SK-N-DZ (cell line): ENCODE results near the gene KLRG1.

ENCODE experiments used
- DNase-seq: peaks from one replicate; pipeline ENCODE4 v3.0.0-alpha.2; 2015; ENCODE audit warnings: low spot score

KLRG1 gene

GRCh38 chr12:8985213-8985754, 4.1 kb upstream of the KLRG1 start:
- DNase-seq, result no peak

- no peak for DNase-seq
These were observed 2.2 kb upstream of the KLRG1 start for GRCh38 chr12:8987163-8987562.

DNA sequence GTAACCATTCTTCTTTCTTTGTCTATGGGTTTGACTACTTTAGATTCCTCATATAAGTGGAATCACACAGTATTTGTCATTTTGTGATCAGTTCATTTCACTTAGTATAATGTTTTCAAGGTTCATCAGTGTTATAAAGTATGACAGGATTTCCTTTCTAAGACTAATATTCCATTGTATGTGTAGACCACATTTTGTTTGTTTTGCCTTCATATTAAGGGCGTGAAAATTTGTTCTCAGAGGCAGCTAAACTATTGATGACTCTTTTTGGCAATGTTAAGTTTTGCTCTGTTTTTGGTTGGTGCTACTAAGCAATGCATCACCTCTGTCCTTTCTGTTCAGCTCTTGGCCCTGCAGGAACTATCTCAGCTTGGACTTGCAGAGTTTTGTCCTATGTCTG, 1.7 kb upstream of the KLRG1 start:
- no peak for DNase-seq

DNA sequence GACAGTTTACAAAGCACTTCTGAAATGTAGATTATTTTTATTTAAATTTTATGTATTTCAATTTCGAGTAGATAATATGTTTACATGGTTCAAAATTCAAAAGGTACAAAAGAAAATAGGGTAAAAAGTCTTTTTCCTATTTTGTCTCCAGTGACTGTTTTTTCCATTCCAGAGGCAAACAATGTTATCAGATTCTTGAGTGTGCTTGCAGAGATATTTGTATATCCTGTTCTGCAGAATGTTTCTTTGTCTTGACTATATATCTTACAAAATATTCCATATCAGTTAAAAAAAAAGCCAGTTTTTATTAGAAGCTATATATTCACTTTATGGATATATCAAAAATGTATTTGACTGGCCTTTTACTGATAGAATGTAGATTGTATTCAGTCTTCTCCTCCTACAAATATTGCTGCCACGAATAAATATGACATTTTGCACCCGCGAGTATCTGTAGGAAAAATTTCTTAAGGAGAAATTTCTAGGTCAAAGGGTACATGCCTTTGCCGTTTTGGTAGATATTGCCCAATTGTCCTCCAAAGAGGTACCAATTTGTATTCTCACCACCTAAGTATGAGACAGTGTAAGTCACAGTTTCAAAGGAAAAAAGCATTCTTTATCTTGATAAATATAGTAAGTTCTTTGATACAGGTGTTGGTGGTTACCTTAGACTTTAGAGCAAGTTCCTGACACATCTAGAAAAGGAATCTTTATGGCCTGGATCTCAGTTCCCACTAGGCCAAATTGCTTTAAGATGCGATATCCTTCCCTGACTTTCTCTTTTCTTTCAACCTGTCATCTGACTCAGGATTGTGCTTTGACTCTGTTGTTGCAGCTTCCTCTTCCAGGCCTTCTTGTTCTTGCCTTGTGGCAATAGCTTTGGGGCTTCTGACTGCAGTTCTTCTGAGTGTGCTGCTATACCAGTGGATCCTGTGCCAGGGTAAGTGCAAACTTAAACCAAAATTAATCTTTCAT, 2.3 kb downstream of the KLRG1 start:
- DNase-seq, result no peak

DNA sequence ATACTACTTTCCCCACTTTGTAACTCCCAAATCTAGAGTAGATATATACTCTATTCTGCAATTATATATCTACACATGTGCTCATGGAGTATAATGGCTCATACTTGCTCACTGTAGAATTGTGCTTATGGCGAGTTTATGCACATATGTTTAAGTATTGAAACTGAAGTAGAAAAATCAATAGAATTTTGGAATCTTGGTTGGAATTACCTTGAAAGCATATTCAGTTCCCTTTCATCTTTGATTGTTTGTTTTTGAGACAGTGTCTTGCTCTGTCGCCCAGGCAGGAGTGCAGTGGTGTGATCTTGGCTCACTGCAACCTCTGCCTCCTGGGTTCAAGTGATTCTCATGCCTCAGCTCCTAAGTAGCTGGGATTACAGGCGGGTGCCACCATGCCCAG, 4.5 kb downstream of the KLRG1 start:
- DNase-seq, result no peak

- DNase-seq, result no peak
These were observed 5.9 kb downstream of the KLRG1 start for GRCh38 chr12:8995021-8995775.

DNA sequence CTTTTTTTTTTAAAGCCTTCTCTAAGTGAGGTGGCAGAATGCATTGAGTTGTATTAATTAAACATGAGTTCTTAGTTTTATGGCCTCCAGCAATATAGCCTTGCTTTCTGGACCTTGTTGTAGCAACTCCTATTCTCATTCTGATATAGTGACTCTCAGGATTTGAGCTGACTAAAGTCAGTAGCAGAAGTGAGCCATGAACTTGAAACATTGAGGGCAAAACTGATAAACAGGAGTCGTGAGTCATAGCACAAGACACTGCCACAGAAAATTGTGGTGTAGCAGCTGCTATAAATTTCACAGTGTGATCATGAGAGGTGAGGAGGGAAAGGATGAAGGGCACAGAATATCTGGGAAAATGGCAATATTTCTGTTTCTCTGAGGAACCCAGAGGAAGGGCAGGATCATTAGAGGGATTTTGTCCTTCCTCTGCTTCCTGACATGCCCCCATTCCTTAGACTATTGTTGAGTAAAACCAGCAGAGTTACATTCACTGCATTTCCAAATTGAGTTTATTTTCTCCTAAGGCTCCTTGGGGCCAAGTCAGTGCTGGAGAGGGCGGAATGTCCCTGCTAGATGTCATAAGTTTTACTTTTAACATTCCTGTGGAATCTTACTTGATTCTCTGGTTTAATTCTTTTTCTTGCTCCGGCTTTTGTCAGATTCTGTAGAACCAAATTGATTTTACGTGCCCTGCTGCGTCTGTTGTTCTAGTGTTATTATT, 7.5 kb downstream of the KLRG1 start:
- DNase-seq, result no peak

- DNase-seq, result no peak
These were observed 11.9 kb downstream of the KLRG1 start for GRCh38 chr12:9001233-9001632.

DNA sequence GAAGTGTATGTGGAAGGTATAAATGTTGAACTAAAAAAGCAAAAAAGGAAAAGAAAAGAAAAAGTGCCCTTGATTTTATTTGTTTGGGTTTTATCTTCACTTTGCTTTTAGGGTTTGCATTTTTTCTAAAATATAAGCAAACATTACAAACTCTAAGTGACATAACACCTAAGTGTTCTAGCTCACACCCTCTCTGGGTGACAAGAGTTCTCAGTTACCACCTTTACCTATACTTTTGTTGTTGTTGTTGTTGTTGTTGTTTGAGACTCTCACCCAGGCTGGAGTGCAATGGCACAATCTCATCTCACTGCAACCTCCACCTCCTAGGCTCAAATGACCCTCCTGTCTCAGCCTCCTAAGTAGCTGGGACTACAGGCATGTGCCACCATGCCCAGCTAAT, 13.0 kb downstream of the KLRG1 start:
- no peak for DNase-seq

DNA sequence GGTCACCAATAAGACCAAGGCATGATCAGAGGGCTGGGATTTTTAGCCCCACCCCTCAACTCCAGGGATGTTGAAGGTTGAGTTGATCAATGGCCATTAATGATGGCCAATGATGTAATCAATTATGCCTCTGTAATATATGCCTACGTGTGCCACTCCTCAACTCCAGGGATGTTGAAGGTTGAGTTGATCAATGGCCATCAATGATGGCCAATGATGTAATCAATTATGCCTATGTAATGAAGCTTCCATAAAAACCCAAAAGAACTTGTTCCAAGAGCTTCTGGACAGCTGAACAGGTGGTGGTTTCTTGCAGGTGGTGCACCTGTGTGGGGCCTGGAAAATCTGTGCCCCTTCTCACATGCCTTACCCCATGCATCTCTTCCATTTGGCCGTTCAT, 33.2 kb downstream of the KLRG1 start:
- no peak for DNase-seq

- DNase-seq, result no peak
These were observed 35.2 kb downstream of the KLRG1 start for GRCh38 chr12:9024512-9024911.

GRCh38 chr12:9027161-9028059, 38.1 kb downstream of the KLRG1 start:
- DNase-seq, result no peak

- no peak for DNase-seq
These were observed 41.4 kb downstream of the KLRG1 start for GRCh38 chr12:9030776-9031175.

DNA sequence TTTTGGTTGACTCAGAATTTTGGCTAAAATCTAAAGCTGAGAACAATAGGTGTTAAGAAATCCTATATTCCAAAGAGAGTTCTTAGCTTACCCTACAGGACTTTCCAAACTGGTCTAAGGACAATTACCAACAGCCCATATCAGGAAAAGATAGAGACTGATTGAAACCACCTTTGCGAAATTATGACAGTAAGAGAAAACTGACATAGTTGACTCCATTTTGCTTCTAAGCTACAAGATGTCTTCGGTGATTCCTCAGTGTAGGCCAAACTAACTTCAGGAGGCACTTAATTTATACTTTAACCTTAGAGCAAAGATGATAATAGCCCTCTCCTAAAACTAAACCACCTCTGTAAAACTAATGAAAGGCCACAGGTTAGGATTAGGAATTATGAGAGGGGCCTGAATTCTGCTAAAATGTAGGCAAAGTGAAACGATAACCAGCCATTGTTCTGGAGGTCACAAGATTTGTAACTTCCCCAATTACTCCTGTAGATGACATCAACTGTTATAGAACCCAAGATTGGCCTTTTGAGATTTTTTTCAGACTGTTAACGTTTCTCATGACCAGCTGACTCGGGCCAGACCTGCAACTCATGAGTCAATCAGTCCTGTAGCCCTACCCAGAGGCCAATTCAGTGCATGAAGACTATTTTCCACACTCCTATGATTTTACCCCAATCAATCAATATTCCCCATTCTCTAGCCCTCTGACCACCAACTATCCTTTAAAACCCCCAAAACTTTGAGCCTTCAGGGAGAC, 43.0 kb downstream of the KLRG1 start:
- no peak for DNase-seq

GRCh38 chr12:9033265-9033887, 44.0 kb downstream of the KLRG1 start:
- no peak for DNase-seq

DNA sequence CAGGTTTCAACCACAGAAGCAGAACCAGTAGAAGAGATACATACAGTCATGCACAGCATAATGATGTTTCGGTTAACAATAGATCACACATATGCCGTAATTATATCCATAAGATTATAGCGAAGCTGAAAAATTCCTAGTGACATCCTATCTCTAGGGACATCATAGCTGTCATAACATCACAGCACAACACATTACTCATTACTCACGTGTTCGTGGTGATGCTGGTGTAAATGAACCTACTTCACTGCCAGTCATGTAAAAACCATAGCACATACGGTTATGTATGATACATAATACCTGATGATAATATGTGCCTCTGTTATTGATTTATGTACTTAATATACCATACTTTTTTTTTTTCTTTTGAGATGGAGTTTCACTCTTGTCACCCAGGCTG, 44.7 kb downstream of the KLRG1 start:
- no peak for DNase-seq

- no peak for DNase-seq
These were observed 46.9 kb downstream of the KLRG1 start for GRCh38 chr12:9036227-9036626.

GRCh38 chr12:9037431-9037830, 48.1 kb downstream of the KLRG1 start:
- DNase-seq, result no peak

- DNase-seq, result peak; percentile 48
These were observed 50.1 kb downstream of the KLRG1 start for GRCh38 chr12:9039397-9039977.
